Measurements from ENCODE around the gene WFDC2. TPM values are rescaled to one million over a fixed set of nuclear protein-coding genes. Genes with fewer than 3 reads are reported as not detected.

WFDC2 gene
- polyA plus RNA-seq, 2 of the 4 experiments (the other 2 are of a cell fraction): not detected

GRCh38 chr20:45449528-45449927 lies 20.0 kb upstream of the WFDC2 start:
- H3K4me1 ChIP-seq: no peaks in the 10 kb centered on the region
- POLR2A ChIA-PET: no interaction called here
- DNase-seq (ENCODE audit: low read depth in 1 of 2, low spot score in 1 of 2): no peak
- CTCF ChIA-PET: interaction anchor here (0.7 to 11.9 kb wide), 16 partner anchors 9 to 322 kb away, joined by 3 to 111 read pairs (median 6); partner anchors contain the start of gene SYS1
- WGBS (ENCODE audit: missing lambda C conversion rate): 73% methylated on average over 3 of the region's 3 CpGs
- H3K9me3 ChIP-seq: no peaks in the 10 kb centered on the region
- no peak overlapping the region for H3K27ac ChIP-seq
- H3K4me3 ChIP-seq: no peak overlapping the region
- no peak for ATAC-seq
- TF ChIP-seq EHMT2 (IDR thresholded peaks at IDR 0.05; ENCODE audit: low read depth) (no peak), CHD4 (IDR thresholded peaks at IDR 0.05; ENCODE audit: borderline replicate concordance) (no peak), RFX5 (IDR thresholded peaks at IDR 0.05) (no peak), HDAC2 (IDR thresholded peaks at IDR 0.05) (no peak), ATOH8 (CRISPR knock-in tag; IDR thresholded peaks at IDR 0.05; ENCODE audit: low read depth) (no peak), RCOR1 (IDR thresholded peaks at IDR 0.05; ENCODE audit: low read depth, low read length) (no peak), TFCP2L1 (CRISPR knock-in tag; IDR thresholded peaks at IDR 0.05) (no peak), GATA3 (IDR thresholded peaks at IDR 0.05; ENCODE audit: borderline replicate concordance) (no peak)
- no peak for FAIRE-seq
- H3K4me2 ChIP-seq: no peak overlapping the region

- CTCF ChIA-PET: interaction anchor here (0.7 to 11.9 kb wide), 17 partner anchors 8 to 321 kb away, joined by 3 to 111 read pairs (median 6); partner anchors contain the start of gene SYS1
- Histone ChIP-seq H3K4me2 (no peak overlapping the region), H3K4me3 (no peak overlapping the region), H3K27ac (no peak overlapping the region), H3K4me1 (no peaks in the 10 kb centered on the region), H3K9me3 (no peaks in the 10 kb centered on the region)
- peak in 1 of 2 experiments; percentile 56; a peak in 3 of 6 replicates for ATAC-seq
- POLR2A ChIA-PET: no interaction called here
- peak; percentile 28 to 56 for DNase-seq (ENCODE audit: low read depth in 1 of 2, low spot score in 1 of 2)
- TF ChIP-seq RAD21 (conservative IDR thresholded peaks at IDR 0.05 in 1 of 2, IDR thresholded peaks at IDR 0.05 in 1 of 2): peak; percentile 37 to 51
- no peak for TF ChIP-seq HMGXB4 (CRISPR knock-in tag; IDR thresholded peaks at IDR 0.05; ENCODE audit: borderline replicate concordance)
- TF ChIP-seq RARB (CRISPR knock-in tag; IDR thresholded peaks at IDR 0.05): no peak
- peak; percentile 27; the same call in 1 of the 3 replicates for TF ChIP-seq SMC3 (IDR thresholded peaks at IDR 0.05)
- no peak for TF ChIP-seq MAZ (IDR thresholded peaks at IDR 0.05; ENCODE audit: borderline replicate concordance, low read depth, low read length)
- TF ChIP-seq PHF8 (IDR thresholded peaks at IDR 0.05; ENCODE audit: borderline replicate concordance, low read depth): no peak
- TF ChIP-seq BCL3 (IDR thresholded peaks at IDR 0.05): no peak
- TF ChIP-seq ESRRA (IDR thresholded peaks at IDR 0.05; ENCODE audit: borderline replicate concordance, low read length): no peak
- no peak for TF ChIP-seq REST (IDR thresholded peaks at IDR 0.05)
- no peak for TF ChIP-seq NFE2L2 (conservative IDR thresholded peaks at IDR 0.05; ENCODE audit: low read length)
- TF ChIP-seq RFX5 (IDR thresholded peaks at IDR 0.05): no peak
- TF ChIP-seq KDM1A (IDR thresholded peaks at IDR 0.05; ENCODE audit: low read depth): no peak
- no peak for TF ChIP-seq FOSL2 (IDR thresholded peaks at IDR 0.05)
- TF ChIP-seq FOSL2 (CRISPR knock-in tag; IDR thresholded peaks at IDR 0.05): no peak
- no peak for TF ChIP-seq HDAC2 (IDR thresholded peaks at IDR 0.05)
- TF ChIP-seq, protein P1, sequence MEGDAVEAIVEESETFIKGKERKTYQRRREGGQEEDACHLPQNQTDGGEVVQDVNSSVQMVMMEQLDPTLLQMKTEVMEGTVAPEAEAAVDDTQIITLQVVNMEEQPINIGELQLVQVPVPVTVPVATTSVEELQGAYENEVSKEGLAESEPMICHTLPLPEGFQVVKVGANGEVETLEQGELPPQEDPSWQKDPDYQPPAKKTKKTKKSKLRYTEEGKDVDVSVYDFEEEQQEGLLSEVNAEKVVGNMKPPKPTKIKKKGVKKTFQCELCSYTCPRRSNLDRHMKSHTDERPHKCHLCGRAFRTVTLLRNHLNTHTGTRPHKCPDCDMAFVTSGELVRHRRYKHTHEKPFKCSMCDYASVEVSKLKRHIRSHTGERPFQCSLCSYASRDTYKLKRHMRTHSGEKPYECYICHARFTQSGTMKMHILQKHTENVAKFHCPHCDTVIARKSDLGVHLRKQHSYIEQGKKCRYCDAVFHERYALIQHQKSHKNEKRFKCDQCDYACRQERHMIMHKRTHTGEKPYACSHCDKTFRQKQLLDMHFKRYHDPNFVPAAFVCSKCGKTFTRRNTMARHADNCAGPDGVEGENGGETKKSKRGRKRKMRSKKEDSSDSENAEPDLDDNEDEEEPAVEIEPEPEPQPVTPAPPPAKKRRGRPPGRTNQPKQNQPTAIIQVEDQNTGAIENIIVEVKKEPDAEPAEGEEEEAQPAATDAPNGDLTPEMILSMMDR (IDR thresholded peaks at IDR 0.05): peak; percentile 62
- TF ChIP-seq TP53 (CRISPR knock-in tag; IDR thresholded peaks at IDR 0.05): no peak
- TF ChIP-seq BHLHE40 (IDR thresholded peaks at IDR 0.05; ENCODE audit: low read depth, low read length): no peak
- no peak for TF ChIP-seq CBX8 (IDR thresholded peaks at IDR 0.05)
- no peak for TF ChIP-seq EHMT2 (IDR thresholded peaks at IDR 0.05; ENCODE audit: low read depth)
- TF ChIP-seq GATA3 (IDR thresholded peaks at IDR 0.05; ENCODE audit: borderline replicate concordance): no peak
- TF ChIP-seq ZFP36 (IDR thresholded peaks at IDR 0.05; ENCODE audit: borderline replicate concordance, partially characterized antibody): no peak
- 49% methylated on average over 5 of the region's 5 CpGs for WGBS (ENCODE audit: missing lambda C conversion rate)
- FAIRE-seq: no peak
These were observed 19.3 kb upstream of the WFDC2 start for GRCh38 chr20:45450097-45450818.

All from A549 (cell line).